ENCODE results near the gene MMP17.

GRCh38 chr12:131788070-131788469 lies 40.1 kb upstream of the MMP17 start:
- TF ChIP-seq CTCF (IDR thresholded peaks at IDR 0.05; ENCODE audit: low read depth, low read length, missing input control), result no peak
- TF ChIP-seq SP1 (IDR thresholded peaks at IDR 0.05), result no peak
- no peak for TF ChIP-seq REST (IDR thresholded peaks at IDR 0.05)
- no peak for TF ChIP-seq TAF1 (conservative IDR thresholded peaks at IDR 0.05)
- no peak for TF ChIP-seq EGR1 (IDR thresholded peaks at IDR 0.05; ENCODE audit: low read depth in 2 of 2)
- TF ChIP-seq RAD21 (IDR thresholded peaks at IDR 0.05), result no peak
- no peak for TF ChIP-seq GABPA (IDR thresholded peaks at IDR 0.05 in 1 of 2, conservative IDR thresholded peaks at IDR 0.05 in 1 of 2)
- no peak for TF ChIP-seq ZBTB33 (IDR thresholded peaks at IDR 0.05)
- no peak for TF ChIP-seq JUND (IDR thresholded peaks at IDR 0.05)
- TF ChIP-seq ATF3 (IDR thresholded peaks at IDR 0.05), result no peak
- TF ChIP-seq FOXA1 (IDR thresholded peaks at IDR 0.05), result no peak
- no peak for TF ChIP-seq MAX (IDR thresholded peaks at IDR 0.05)
- no peak for TF ChIP-seq HNF4A (conservative IDR thresholded peaks at IDR 0.05)
- no peak for TF ChIP-seq FOXA2 (IDR thresholded peaks at IDR 0.05)
